Fibroblast of lung (primary cell): ENCODE results near the gene EFCAB6. TPM values are rescaled to one million over a fixed set of nuclear protein-coding genes. Genes with fewer than 3 reads are reported as not detected.

ENCODE experiments used
- DNase-seq, 2 donors: peaks; one replicate each; pipeline versions ENCODE4 v3.0.0 to v3.0.0-alpha.2; 2010; ENCODE audit warnings: low read depth in 2 of 2
- H2AFZ ChIP-seq: 2 replicates; pipeline ENCODE4 v1.5.1; 2012; ENCODE audit warnings: low read length, control low read depth, inconsistent platforms
- H3K27ac ChIP-seq: 2 replicates; pipeline ENCODE4 v1.5.1; 2011; ENCODE audit warnings: low read length, control low read depth; ENCODE audit not compliant: insufficient read depth
- H3K27me3 ChIP-seq: 2 replicates; pipeline ENCODE4 v1.5.1; 2011; ENCODE audit warnings: mild to moderate bottlenecking, low read length; ENCODE audit not compliant: control insufficient read depth, insufficient read depth
- H3K36me3 ChIP-seq: 2 replicates; pipeline ENCODE4 v1.5.1; 2011; ENCODE audit warnings: low read length; ENCODE audit not compliant: control insufficient read depth, insufficient read depth
- H3K4me1 ChIP-seq: 2 replicates; pipeline ENCODE4 v1.5.1; 2011; ENCODE audit warnings: low read length; ENCODE audit not compliant: control insufficient read depth, insufficient read depth; ENCODE audit errors: extremely low read depth
- H3K4me2 ChIP-seq: 2 replicates; pipeline ENCODE4 v1.5.1; 2011; ENCODE audit warnings: low read length, control low read depth; ENCODE audit not compliant: insufficient read depth; ENCODE audit errors: extremely low read depth
- H3K4me3 ChIP-seq, 4 experiments: fragments of 200-600 bp in 1 of 4; sonication (generic) in 1 of 4; replicated peaks in 1 of 4; 2 replicates each; pipeline ENCODE4 v1.5.1; 2011 to 2016; ENCODE audit warnings: low read length in 4 of 4, low read depth in 3 of 4, mild to moderate bottlenecking in 3 of 4, control low read depth in 2 of 4, inconsistent platforms in 1 of 4, mixed read lengths in 1 of 4; ENCODE audit not compliant: insufficient read depth in 1 of 4; ENCODE audit errors: control extremely low read depth in 1 of 4
- H3K79me2 ChIP-seq: 2 replicates; pipeline ENCODE4 v1.5.1; 2012; ENCODE audit warnings: mild to moderate bottlenecking, low read length, inconsistent platforms; ENCODE audit not compliant: control insufficient read depth, insufficient read depth
- H3K9ac ChIP-seq: 2 replicates; pipeline ENCODE4 v1.5.1; 2011; ENCODE audit warnings: mild to moderate bottlenecking, low read length, control low read depth; ENCODE audit not compliant: insufficient read depth
- H3K9me3 ChIP-seq: 2 replicates; pipeline ENCODE4 v1.5.1; 2012; ENCODE audit warnings: low read depth, low read length; ENCODE audit not compliant: control insufficient read depth, insufficient read depth
- H4K20me1 ChIP-seq: 2 replicates; pipeline ENCODE4 v1.5.1; 2011; ENCODE audit warnings: low read length; ENCODE audit not compliant: control insufficient read depth, insufficient read depth; ENCODE audit errors: extremely low read depth
- EZH2 ChIP-seq: IDR thresholded peaks from 2 replicates; pipeline ENCODE4 v1.5.1; 2012; ENCODE audit warnings: low read length, control low read depth, mild to moderate bottlenecking; ENCODE audit errors: missing control alignments
- polyA plus RNA-seq, 2 donors: library from polyadenylated mRNA; depleted of rRNA in 1 of 2; stranded (reverse) in 1 of 2; unstranded in 1 of 2; fragments of >200 nt; gene quantifications; 2 replicates each; pipeline ENCODE4 v1.2.1, GENCODE V29; 2011 to 2012; ENCODE audit warnings: missing spikeins in 1 of 2
- total RNA-seq: library from RNA; depleted of rRNA; stranded (reverse); fragments of >200 nt; gene quantifications from 2 replicates; pipeline ENCODE4 v1.2.1, GENCODE V29; 2014
- TF ChIP-seq, protein P1 (sequence below), 2 donors: IDR thresholded peaks in 1 of 2; conservative IDR thresholded peaks in 1 of 2; 1 replicate in 1 of 2; 2 replicates in 1 of 2; pipeline ENCODE4 v1.5.1; 2011 to 2012; ENCODE audit warnings: low read length in 2 of 2, control low read depth in 1 of 2, inconsistent platforms in 1 of 2, low read depth in 1 of 2, mild to moderate bottlenecking in 1 of 2

The EFCAB6 gene
- total and polyA plus RNA-seq, 2 donors (not counting 1 experiment from before 2014, with no cell fraction given) = 1.0 to 1.5 TPM

DNA sequence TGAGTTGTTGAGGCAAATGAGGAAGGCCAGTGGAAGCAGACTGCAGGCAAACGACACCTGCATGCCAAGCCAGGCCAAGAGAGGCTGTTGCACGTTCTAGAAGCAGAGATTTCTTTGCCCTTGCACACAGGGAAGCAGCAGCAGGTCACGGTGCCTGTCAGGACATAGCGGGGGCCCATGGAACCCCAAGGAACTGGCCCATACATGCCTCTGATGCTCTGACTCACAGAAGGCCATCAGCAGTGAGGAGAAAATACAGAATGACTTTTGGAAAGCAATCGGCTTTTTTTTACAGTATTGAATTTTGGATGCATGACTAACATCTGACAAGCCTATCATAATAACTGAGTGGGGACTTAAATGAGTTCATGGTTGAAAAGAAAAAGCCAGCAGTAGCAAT, 276.4 kb downstream of the EFCAB6 start:
- Histone ChIP-seq H3K4me3 (no peak overlapping the region), H3K4me1 (no peaks in the 10 kb centered on the region), H2AFZ (no peak overlapping the region), H4K20me1 (no peaks in the 10 kb centered on the region), H3K36me3 (no peaks in the 10 kb centered on the region), H3K9ac (no peak overlapping the region), H3K79me2 (no peaks in the 10 kb centered on the region), H3K27me3 (no peaks in the 10 kb centered on the region), H3K9me3 (no peaks in the 10 kb centered on the region), H3K4me2 (no peak overlapping the region), H3K27ac (no peak overlapping the region)
- DNase-seq = no peak
- no peak for TF ChIP-seq EZH2

DNA sequence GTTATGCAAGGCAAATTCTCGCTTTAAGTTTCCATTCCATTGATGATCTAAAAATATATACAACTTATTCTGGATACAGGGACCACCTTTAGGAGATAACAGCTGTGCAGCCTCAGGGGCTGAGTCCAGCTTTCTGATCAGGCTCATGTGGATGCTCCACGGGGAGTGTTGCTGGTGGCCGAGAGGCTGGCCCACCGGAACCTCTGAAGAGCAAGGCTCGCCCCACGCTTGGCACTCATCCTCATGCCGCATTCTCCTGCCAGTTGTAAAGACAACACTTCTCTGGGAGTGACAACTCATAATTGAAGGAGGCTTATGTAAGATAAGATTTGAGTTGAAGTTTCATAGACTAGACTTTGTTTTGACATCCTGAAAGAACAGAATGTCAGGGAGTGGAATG, 276.8 kb downstream of the EFCAB6 start:
- Histone ChIP-seq H3K4me1 (no peaks in the 10 kb centered on the region), H4K20me1 (no peaks in the 10 kb centered on the region), H3K9ac (no peak overlapping the region), H3K36me3 (no peaks in the 10 kb centered on the region), H2AFZ (no peak overlapping the region), H3K79me2 (no peaks in the 10 kb centered on the region), H3K27ac (no peak overlapping the region), H3K4me2 (no peak overlapping the region), H3K9me3 (no peaks in the 10 kb centered on the region), H3K4me3 (no peak overlapping the region), H3K27me3 (no peaks in the 10 kb centered on the region)
- no peak for DNase-seq
- no peak for TF ChIP-seq EZH2
- TF ChIP-seq, protein P1, sequence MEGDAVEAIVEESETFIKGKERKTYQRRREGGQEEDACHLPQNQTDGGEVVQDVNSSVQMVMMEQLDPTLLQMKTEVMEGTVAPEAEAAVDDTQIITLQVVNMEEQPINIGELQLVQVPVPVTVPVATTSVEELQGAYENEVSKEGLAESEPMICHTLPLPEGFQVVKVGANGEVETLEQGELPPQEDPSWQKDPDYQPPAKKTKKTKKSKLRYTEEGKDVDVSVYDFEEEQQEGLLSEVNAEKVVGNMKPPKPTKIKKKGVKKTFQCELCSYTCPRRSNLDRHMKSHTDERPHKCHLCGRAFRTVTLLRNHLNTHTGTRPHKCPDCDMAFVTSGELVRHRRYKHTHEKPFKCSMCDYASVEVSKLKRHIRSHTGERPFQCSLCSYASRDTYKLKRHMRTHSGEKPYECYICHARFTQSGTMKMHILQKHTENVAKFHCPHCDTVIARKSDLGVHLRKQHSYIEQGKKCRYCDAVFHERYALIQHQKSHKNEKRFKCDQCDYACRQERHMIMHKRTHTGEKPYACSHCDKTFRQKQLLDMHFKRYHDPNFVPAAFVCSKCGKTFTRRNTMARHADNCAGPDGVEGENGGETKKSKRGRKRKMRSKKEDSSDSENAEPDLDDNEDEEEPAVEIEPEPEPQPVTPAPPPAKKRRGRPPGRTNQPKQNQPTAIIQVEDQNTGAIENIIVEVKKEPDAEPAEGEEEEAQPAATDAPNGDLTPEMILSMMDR (conservative IDR thresholded peaks at IDR 0.05 in 1 of 2, IDR thresholded peaks at IDR 0.05 in 1 of 2; ENCODE audit: low read depth in 1 of 2, low read length in 2 of 2) = no peak

DNA sequence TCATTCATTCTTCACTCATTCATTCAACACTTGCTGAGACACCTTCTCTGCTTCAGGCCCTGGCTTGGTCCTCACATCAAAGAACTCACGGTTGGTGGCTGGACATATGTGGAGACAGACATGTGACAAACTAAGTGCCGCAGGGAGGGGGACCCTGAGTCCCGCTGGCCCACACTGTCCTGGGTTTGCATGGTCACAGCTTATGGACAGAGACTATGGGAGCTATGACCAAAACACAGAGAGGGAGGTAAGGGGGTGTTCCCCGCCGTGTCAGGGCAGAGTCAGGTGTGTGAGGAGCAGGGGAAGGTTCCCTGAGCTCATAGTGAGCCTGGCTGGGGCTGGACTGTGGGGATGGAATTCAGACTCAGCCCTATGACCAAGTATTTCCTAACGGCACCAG, 277.2 kb downstream of the EFCAB6 start:
- Histone ChIP-seq H3K27me3 (no peaks in the 10 kb centered on the region), H2AFZ (no peak overlapping the region), H3K9ac (no peak overlapping the region), H3K27ac (no peak overlapping the region), H3K36me3 (no peaks in the 10 kb centered on the region), H3K4me3 (no peak overlapping the region), H3K4me1 (no peaks in the 10 kb centered on the region), H3K9me3 (no peaks in the 10 kb centered on the region), H3K4me2 (no peak overlapping the region), H3K79me2 (no peaks in the 10 kb centered on the region), H4K20me1 (no peaks in the 10 kb centered on the region)
- no peak for DNase-seq
- TF ChIP-seq, protein P1 (conservative IDR thresholded peaks at IDR 0.05 in 1 of 2, IDR thresholded peaks at IDR 0.05 in 1 of 2; ENCODE audit: low read depth in 1 of 2, low read length in 2 of 2) = no peak
- TF ChIP-seq EZH2 = no peak
